Upper lobe of left lung (tissue), 6 donors: ENCODE data around the gene TMEM200B. TPM values are rescaled to one million over a fixed set of nuclear protein-coding genes. Genes with fewer than 3 reads are reported as not detected.
"Not testable (repeated sequence)": the region's sequence is repeated elsewhere in the genome, so short reads cannot be mapped to it uniquely, and the experiment has no call there.

Experiments
- ATAC-seq, 2 donors: fragments of 200-7000 bp; cut with Tn5 transposase; one replicate each; pipeline ENCODE4 v1.9.1; 2022; ENCODE audit warnings: mild to moderate bottlenecking in 2 of 2, moderate library complexity in 2 of 2; ENCODE audit not compliant: low FRiP score in 2 of 2
- DNase-seq, 2 donors: peaks; one replicate each; pipeline ENCODE4 v3.0.0-alpha.2; 2019 to 2020
- H3K27ac ChIP-seq, 4 donors: fragments of 200-600 bp; sonication (generic); one replicate each; pipeline ENCODE4 v1.5.1; 2016 to 2019
- H3K27me3 ChIP-seq, 4 donors: fragments of 200-600 bp; sonication (generic); one replicate each; pipeline ENCODE4 v1.5.1; 2017 to 2019
- H3K36me3 ChIP-seq, 4 donors: fragments of 200-600 bp; sonication (generic); one replicate each; pipeline ENCODE4 v1.5.1; 2016 to 2019
- H3K4me1 ChIP-seq, 4 donors: fragments of 200-600 bp; sonication (generic); one replicate each; pipeline ENCODE4 v1.5.1; 2018 to 2019
- H3K4me3 ChIP-seq, 4 donors: fragments of 200-600 bp; sonication (generic); one replicate each; pipeline ENCODE4 v1.5.1; 2017 to 2019; ENCODE audit warnings: mild to moderate bottlenecking in 2 of 4, moderate library complexity in 1 of 4
- H3K9me3 ChIP-seq, 4 donors: fragments of 200-600 bp; sonication (generic); one replicate each; pipeline ENCODE4 v1.5.1; 2018 to 2019
- EP300 ChIP-seq, 4 donors: sonication (generic); formaldehyde crosslinking; IDR thresholded peaks; one replicate each; pipeline ENCODE4 v1.5.1; 2017; ENCODE audit warnings: antibody characterized with exemption in 4 of 4, control low read depth in 2 of 4
- POLR2A ChIP-seq, 4 donors: fragments of 450-650 bp; IDR thresholded peaks; one replicate each; pipeline ENCODE4 v1.5.1; 2016 to 2017; ENCODE audit warnings: antibody characterized with exemption in 4 of 4, mild to moderate bottlenecking in 2 of 4
- POLR2AphosphoS5 ChIP-seq, 2 donors: sonication (generic); formaldehyde crosslinking; IDR thresholded peaks; one replicate each; pipeline ENCODE4 v1.5.1; 2017; ENCODE audit warnings: antibody characterized with exemption in 2 of 2
- WGBS, 2 donors: methylation state at CpG; one replicate each; pipeline ENCODE4 v1.1.5; 2017 to 2018; 5-methylcytosine and 5-hydroxymethylcytosine counted together
- small RNA-seq, 4 donors: library from RNA; depleted of rRNA; stranded (forward); fragments of <200 nt; gene quantifications; one replicate each; pipeline ENCODE3, GENCODE V24; 2016
- total RNA-seq, 6 donors: library from RNA; depleted of rRNA in 4 of 6; stranded (reverse); fragments of >200 nt in 4 of 6; gene quantifications; one replicate each; pipeline versions ENCODE4 v1.1.0 to v1.2.1, GENCODE V29; 2016 to 2021
- TF ChIP-seq, protein P1 (sequence below), 6 experiments: fragments of 450-650 bp in 4 of 6; fragments of 200-600 bp in 2 of 6; sonication (generic) in 2 of 6; IDR thresholded peaks; one replicate each; pipeline ENCODE4 v1.5.1; 2016 to 2019; ENCODE audit warnings: antibody characterized with exemption in 6 of 6
- donor health status: DM: no; HTN: no; CAD: no; lungs with moderate emphysema.
- donor health status: DM: no; HTN: yes; CAD: no; lungs with severe emphysema.

The TMEM200B gene
- total RNA-seq, 6 donors from 2014 or later, result 2.1 to 6.6 (median 3.5) TPM

DNA sequence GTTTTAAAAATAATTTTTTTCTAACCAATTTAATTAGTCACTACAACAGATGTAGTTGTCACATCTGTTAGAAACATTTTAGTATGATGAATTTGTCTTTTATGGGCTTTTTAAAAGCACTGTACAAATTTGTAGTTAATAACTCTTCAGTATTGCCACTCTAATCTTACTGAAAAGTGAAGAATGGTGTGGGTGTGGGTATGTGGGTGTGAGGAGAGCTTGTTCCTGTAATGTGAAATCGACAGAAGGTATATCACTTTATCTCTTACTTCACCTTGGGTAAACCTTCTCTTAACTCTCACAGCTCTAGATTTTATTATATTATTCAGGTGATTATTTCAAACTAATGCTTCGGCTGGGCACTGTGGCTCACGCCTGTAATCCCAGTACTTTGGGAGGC, 42.5 kb downstream of the TMEM200B start:
- no peak for DNase-seq
- no peaks in the 10 kb centered on the region for H3K9me3 ChIP-seq
- no peaks in the 10 kb centered on the region for H3K4me1 ChIP-seq
- H3K27me3 ChIP-seq, result no peaks in the 10 kb centered on the region
- no peak overlapping the region for H3K4me3 ChIP-seq
- TF ChIP-seq EP300 (IDR thresholded peaks at IDR 0.05), result no peak
- no peak for TF ChIP-seq POLR2AphosphoS5 (IDR thresholded peaks at IDR 0.05)
- no peak for TF ChIP-seq POLR2A (IDR thresholded peaks at IDR 0.05)
- TF ChIP-seq, protein P1, sequence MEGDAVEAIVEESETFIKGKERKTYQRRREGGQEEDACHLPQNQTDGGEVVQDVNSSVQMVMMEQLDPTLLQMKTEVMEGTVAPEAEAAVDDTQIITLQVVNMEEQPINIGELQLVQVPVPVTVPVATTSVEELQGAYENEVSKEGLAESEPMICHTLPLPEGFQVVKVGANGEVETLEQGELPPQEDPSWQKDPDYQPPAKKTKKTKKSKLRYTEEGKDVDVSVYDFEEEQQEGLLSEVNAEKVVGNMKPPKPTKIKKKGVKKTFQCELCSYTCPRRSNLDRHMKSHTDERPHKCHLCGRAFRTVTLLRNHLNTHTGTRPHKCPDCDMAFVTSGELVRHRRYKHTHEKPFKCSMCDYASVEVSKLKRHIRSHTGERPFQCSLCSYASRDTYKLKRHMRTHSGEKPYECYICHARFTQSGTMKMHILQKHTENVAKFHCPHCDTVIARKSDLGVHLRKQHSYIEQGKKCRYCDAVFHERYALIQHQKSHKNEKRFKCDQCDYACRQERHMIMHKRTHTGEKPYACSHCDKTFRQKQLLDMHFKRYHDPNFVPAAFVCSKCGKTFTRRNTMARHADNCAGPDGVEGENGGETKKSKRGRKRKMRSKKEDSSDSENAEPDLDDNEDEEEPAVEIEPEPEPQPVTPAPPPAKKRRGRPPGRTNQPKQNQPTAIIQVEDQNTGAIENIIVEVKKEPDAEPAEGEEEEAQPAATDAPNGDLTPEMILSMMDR (IDR thresholded peaks at IDR 0.05), result no peak
- H3K36me3 ChIP-seq, result no peaks in the 10 kb centered on the region
- 85 to 86% methylated on average over 3 of the region's 3 CpGs for WGBS, 2 donors
- H3K27ac ChIP-seq, result no peak overlapping the region
- ATAC-seq, result no peak

DNA sequence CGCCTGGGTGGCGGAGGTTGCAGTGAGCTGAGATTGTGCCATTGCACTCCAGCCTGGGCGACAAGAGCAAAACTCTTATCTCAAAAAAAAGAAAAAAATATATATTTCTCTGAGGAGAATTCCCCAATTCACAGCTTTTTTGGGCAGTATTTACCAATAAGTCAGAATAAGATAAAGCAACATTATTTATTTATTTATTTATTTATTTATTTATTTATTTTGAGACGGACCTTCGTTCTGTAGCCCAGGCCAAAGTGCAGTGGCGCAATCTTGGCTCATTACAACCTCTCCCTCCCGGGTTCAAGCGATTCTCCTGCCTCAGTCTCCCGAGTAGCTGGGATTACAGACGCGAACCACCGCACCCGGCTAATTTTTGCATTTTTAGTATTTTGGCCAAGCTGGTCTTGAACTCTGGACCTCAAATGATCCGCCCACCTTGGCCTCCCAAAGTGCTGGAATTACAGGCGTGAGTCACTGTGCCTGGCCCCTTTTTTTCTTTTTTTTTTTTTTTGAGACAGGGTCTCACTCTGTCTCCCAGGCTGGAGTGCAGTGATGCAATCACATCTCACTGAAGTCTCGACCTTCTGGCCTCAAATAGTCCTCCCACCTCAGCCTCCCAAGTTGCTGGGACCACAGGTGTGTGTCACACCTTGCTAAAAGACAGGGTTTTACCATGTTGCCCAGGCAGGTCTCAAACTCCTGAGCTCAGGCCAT, 43.6 kb downstream of the TMEM200B start:
- H3K27ac ChIP-seq, H3K27me3 ChIP-seq, H3K4me1 ChIP-seq, H3K4me3 ChIP-seq, ATAC-seq, H3K9me3 ChIP-seq, H3K36me3 ChIP-seq, DNase-seq: not testable (repeated sequence)
- 94% methylated on average over 16 of the region's 16 CpGs for WGBS, 2 donors

DNA sequence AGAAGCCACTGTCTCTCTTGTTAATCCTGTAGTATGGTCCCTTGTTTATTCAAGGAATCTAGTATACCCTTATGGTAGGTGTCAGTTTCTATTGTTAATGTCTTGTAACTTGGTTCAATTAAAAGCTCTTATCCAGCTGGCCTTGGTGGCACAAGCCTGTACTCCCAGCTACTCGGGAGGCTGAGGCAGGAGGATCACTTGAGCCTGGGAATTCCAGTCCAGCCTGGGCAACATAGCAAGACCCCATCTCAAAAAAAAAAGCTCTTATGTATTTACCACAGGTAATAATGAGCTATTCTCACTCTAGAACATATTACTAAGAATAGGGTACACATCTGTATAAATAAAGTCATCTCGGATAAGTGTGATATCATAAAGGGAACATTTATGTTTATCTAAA, 46.5 kb downstream of the TMEM200B start:
- H3K4me1 ChIP-seq, result no peaks in the 10 kb centered on the region
- WGBS, 2 donors, result 100% methylated on average over 2 of the region's 2 CpGs
- DNase-seq, result no peak
- ATAC-seq, result no peak
- no peaks in the 10 kb centered on the region for H3K9me3 ChIP-seq
- H3K4me3 ChIP-seq, result no peak overlapping the region
- TF ChIP-seq, protein P1 (IDR thresholded peaks at IDR 0.05), result no peak
- TF ChIP-seq EP300 (IDR thresholded peaks at IDR 0.05) (no peak), POLR2A (IDR thresholded peaks at IDR 0.05) (no peak), POLR2AphosphoS5 (IDR thresholded peaks at IDR 0.05) (no peak)
- H3K36me3 ChIP-seq, result peaks cover 0 to 5% (median 0%) of the 10 kb centered on the region in 4 donors
- H3K27ac ChIP-seq, result no peak overlapping the region
- H3K27me3 ChIP-seq, result no peaks in the 10 kb centered on the region

Small RNAs within 50 kb of the gene (small RNA-seq; reads per million reads assigned to genes)
- 0 reads per million in 4 donors for gene RF02271

Other genes with a start within 250 kb of the TMEM200B start
- 100 to 1,000 TPM in 1 of 6 donors, 10 to 100 TPM in 5; 43.5 to 109 (median 51.9) TPM for gene EPB41, start 209.3 kb downstream of the TMEM200B start, total RNA-seq
- 100 to 1,000 TPM in 1 of 6 donors, 10 to 100 TPM in 5; 47.6 to 117 (median 74.0) TPM for gene SRSF4, start 58.0 kb upstream of the TMEM200B start, total RNA-seq
- gene MECR, start 107.0 kb upstream of the TMEM200B start, total RNA-seq, result 10 to 100 TPM; 16.7 to 30.1 (median 18.5) TPM
- gene PTPRU, start 112.6 kb upstream of the TMEM200B start, total RNA-seq, result 10 to 100 TPM; 44.5 to 87.2 (median 70.1) TPM